Measurements from ENCODE around the gene PPM1E. TPM values are rescaled to one million over a fixed set of nuclear protein-coding genes. Genes with fewer than 3 reads are reported as not detected.

The PPM1E gene
- total RNA-seq, 1 experiment from 2014 or later: 7.1 TPM

- Histone ChIP-seq H3K4ac (ENCODE audit: low read depth, low read length) (no peak overlapping the region), H3K4me1 (ENCODE audit: insufficient read depth, low read length) (no peaks in the 10 kb centered on the region), H3K27me3 (ENCODE audit: insufficient read depth, low read length) (no peaks in the 10 kb centered on the region), H4K5ac (ENCODE audit: insufficient read length, low read depth, low read length) (no peak overlapping the region), H3K4me2 (ENCODE audit: insufficient read depth, insufficient read length, low read length) (no peak overlapping the region), H3K79me2 (ENCODE audit: insufficient read depth, low read length) (no peaks in the 10 kb centered on the region), H3K23ac (ENCODE audit: insufficient read length, low read depth, low read length) (no peak overlapping the region), H3K56ac (ENCODE audit: insufficient read length, low read depth, low read length) (no peak overlapping the region), H3K9me3 (ENCODE audit: control insufficient read depth, low read depth, low read length) (no peaks in the 10 kb centered on the region), H2BK5ac (ENCODE audit: insufficient read length, low read length) (no peak overlapping the region), H3K18ac (ENCODE audit: insufficient read length, low read depth, low read length) (no peak overlapping the region), H3K23me2 (ENCODE audit: insufficient read length, low read depth, low read length, poor library complexity, severe bottlenecking) (no peaks in the 10 kb centered on the region), H3T11ph (ENCODE audit: low read length) (no peak overlapping the region), H3K14ac (ENCODE audit: insufficient read depth, low read length) (no peak overlapping the region), H2BK12ac (ENCODE audit: insufficient read length, low read depth, low read length) (no peak overlapping the region), H2AFZ (ENCODE audit: low read length) (no peak overlapping the region), H2BK15ac (ENCODE audit: low read depth, low read length) (no peak overlapping the region), H4K20me1 (ENCODE audit: control insufficient read depth, insufficient read depth, insufficient read length) (no peaks in the 10 kb centered on the region), H3K9ac (ENCODE audit: extremely low read depth, insufficient read length, low read length) (no peak overlapping the region), H4K91ac (ENCODE audit: insufficient read length, low read depth, low read length) (no peak overlapping the region), H2AK5ac (ENCODE audit: insufficient read length, low read length) (no peak overlapping the region), H4K8ac (replicated peaks; ENCODE audit: insufficient read length, low read depth, low read length) (no peak overlapping the region), H3K79me1 (ENCODE audit: insufficient read depth, low read depth, low read length, poor library complexity, severe bottlenecking) (no peaks in the 10 kb centered on the region), H2BK120ac (ENCODE audit: low read depth, low read length, poor library complexity, severe bottlenecking) (no peak overlapping the region), H3K27ac (ENCODE audit: insufficient read length, low read depth, low read length) (no peak overlapping the region), H2BK20ac (ENCODE audit: low read depth, low read length, poor library complexity, severe bottlenecking) (no peak overlapping the region)
- no peaks in the 10 kb centered on the region for H3K27me3 Mint-ChIP-seq (ENCODE audit: low read depth)
- no peak overlapping the region for H3K4me3 Mint-ChIP-seq
- no peak for TF ChIP-seq CTCF (conservative IDR thresholded peaks at IDR 0.05)
- no peaks in the 10 kb centered on the region for H3K9me3 Mint-ChIP-seq
- H3K27ac Mint-ChIP-seq: no peak overlapping the region
- H3K36me3 Mint-ChIP-seq (ENCODE audit: insufficient read depth in 1 of 3, low read depth in 3 of 3): no peaks in the 10 kb centered on the region
- no peak for DNase-seq
- H3K4me1 Mint-ChIP-seq: no peaks in the 10 kb centered on the region
- no CpG with 5 or more reads among the region's 3 CpGs for WGBS (ENCODE audit: extremely low coverage, insufficient read length, low lambda C conversion rate)
Observed at GRCh38 chr17:58789160-58789559, 33.5 kb downstream of the PPM1E start.

All from H9 (cell line).